ENCODE data around the gene ELMOD1.

DNA sequence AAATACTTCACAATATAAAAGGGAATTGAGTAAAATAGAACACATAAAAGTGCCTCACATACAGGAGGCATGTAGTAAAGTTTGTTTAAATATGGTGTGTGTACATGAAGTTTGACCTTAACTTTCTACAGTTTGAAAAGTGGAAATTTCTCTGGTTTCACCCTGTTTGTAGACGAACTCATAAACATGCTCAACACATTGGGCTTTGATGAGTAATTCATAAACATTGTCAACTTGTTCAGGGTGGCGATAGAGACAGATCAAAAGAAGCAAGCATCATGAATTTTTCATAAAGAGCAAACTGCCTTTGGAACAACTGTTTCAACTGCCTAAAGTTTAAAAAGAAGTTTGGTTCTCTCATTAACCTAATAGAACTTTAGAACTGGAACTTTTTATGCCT lies 111.8 kb downstream of the ELMOD1 start:
- TF ChIP-seq, protein P1, sequence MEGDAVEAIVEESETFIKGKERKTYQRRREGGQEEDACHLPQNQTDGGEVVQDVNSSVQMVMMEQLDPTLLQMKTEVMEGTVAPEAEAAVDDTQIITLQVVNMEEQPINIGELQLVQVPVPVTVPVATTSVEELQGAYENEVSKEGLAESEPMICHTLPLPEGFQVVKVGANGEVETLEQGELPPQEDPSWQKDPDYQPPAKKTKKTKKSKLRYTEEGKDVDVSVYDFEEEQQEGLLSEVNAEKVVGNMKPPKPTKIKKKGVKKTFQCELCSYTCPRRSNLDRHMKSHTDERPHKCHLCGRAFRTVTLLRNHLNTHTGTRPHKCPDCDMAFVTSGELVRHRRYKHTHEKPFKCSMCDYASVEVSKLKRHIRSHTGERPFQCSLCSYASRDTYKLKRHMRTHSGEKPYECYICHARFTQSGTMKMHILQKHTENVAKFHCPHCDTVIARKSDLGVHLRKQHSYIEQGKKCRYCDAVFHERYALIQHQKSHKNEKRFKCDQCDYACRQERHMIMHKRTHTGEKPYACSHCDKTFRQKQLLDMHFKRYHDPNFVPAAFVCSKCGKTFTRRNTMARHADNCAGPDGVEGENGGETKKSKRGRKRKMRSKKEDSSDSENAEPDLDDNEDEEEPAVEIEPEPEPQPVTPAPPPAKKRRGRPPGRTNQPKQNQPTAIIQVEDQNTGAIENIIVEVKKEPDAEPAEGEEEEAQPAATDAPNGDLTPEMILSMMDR (conservative IDR thresholded peaks at IDR 0.05 in 1 of 2, IDR thresholded peaks at IDR 0.05 in 1 of 2; ENCODE audit: extremely low read depth in 1 of 2, insufficient read depth in 1 of 2, low read depth in 1 of 2, low read length in 2 of 2) = no peak
- no peak for TF ChIP-seq EZH2 (IDR thresholded peaks at IDR 0.05; ENCODE audit: borderline replicate concordance, low read length)
